GM18502 (cell line): ENCODE measurements around the gene KLC3.

ENCODE experiments used
- ATAC-seq: cut with Tn5 transposase; IDR thresholded peaks from one replicate; pipeline ENCODE4 v1.9.1; 2021; ENCODE audit warnings: mild to moderate bottlenecking; ENCODE audit not compliant: unreplicated experiment, poor library complexity

KLC3 gene

DNA sequence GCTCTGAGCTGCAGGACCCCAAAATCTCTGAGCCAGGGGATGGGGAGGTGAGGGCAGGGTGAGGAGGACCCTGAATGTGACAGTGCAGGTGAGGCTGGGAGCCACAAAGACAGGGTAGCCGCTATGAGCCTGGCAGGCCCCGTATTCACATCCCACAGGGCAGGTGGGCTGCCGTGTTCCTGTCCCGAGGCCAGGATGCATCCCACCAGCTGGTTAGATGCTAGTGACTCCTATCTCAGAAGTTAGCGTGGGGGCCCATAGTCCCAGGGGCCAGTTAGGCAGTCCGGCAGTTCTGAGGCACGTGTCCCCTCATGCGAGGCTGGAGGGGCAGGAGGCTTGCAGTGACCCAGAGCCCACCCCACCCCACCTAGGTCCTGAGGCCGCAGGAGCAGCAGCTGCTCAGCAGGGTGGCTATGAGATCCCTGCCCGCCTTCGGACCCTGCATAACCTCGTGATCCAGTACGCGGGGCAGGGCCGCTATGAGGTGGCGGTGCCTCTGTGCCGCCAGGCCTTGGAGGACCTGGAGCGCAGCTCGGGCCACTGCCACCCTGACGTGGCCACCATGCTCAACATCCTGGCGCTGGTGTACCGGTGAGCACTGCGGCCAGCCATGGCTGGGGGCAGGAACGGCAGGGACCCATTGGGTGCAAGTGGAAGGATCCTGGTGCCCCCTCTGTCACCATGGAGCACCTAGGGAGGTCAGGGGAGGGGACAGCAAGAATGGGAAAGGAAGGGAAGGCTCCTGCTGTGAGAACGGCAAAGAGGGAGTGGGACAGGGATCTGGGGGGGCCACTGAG is 7.2 kb downstream of the KLC3 start:
- ATAC-seq, result no peak

DNA sequence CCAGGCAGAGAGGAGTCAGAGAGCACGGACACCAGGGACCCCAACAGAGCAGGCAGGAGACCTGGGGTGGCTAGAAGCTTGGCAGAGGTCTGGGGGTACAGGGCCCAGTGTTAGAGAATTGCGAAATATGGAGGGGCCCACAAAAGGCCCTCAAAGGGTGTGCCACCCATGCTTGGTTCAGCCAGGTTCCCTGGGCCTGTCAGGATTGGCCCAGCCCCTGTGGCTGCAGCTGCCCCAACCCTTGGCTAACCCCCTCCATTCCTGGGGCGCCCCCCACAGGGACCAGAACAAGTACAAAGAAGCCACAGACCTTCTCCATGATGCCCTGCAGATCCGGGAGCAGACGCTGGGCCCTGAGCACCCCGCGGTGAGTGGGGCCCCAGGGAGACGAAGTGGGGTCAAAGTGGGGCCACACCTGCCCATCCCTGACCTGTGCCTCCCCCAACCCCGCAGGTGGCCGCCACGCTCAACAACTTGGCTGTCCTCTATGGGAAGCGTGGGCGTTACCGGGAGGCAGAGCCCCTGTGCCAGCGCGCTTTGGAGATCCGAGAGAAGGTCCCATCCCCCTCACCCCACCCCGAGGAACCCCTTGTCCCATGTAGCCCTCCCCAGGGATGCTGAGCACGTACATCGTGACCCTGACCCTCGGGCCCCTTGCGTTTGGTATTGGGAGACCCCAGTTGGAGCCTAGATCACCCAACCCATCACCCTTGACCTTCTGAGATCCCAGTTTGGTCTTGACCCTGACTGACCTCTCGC is 8.0 kb downstream of the KLC3 start:
- ATAC-seq, result no peak

DNA sequence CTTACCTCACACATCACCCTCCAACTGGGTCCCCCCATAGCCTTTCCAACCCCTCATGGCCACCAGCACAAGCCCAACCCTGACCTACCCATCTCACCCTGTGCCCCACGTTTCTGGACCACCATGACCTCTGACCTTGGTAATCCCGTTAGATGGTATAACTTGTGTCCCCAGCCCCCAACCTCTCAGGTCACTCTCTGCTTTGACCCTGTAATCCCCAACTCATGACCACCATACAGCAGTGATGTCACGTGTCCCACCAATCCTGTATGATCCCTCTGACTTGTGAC is 8.5 kb downstream of the KLC3 start:
- no peak for ATAC-seq

- no peak for ATAC-seq
These were observed 8.9 kb downstream of the KLC3 start for GRCh38 chr19:45349430-45349941.

GRCh38 chr19:45350477-45351058 is 10.0 kb downstream of the KLC3 start:
- ATAC-seq, result no peak

DNA sequence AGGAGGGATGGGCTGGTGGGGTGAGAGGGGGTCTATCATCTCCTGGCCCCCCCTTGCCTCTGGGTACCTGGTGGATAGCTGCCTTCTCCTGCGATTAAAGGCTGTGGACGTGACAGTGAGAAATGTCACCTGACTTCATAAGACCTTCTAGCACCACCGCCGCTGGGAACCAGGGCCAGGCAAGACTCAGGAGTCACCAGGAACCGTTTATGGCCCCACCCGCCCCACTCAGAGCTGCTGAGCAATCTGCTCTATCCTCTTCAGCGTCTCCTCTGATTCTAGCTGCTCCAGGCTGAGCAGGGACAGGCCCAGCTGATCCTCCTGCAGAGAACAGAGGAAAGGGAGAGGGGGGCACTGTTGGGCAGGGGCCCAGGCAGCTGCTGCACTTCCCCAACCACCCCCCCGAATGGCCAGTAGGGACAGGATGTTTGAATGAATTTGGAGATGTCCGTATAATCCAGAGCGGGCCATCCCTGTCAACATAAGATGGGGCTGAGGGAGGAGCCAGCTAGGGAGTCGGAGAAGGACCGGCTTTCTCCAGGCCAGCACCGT is 10.9 kb downstream of the KLC3 start:
- ATAC-seq, result no peak

DNA sequence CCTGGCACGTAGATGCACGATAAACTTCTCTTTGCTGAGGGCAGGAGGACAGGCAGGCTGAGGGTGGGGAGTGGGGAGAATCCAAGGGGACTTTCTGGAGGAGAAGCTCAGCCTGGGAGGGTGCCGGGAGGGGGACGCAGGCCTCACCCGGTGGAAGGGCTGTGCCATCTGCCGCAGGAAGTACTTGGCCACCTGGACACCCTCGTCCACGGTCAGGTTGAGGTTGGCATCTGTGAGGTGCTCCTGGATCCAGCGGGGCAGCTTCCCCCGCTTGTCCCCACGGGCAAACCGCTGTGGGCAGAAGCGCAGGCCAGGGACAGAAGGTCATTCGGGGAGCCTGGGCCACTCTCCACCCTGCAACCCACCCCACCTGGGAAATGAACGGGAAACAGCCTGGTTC is 11.5 kb downstream of the KLC3 start:
- ATAC-seq, result no peak

- ATAC-seq, result no peak
These were observed 11.9 kb downstream of the KLC3 start for GRCh38 chr19:45352471-45352870.

- ATAC-seq, result no peak
These were observed 12.6 kb downstream of the KLC3 start for GRCh38 chr19:45352914-45353796.

- no peak for ATAC-seq
These were observed 13.8 kb downstream of the KLC3 start for GRCh38 chr19:45354241-45354842.

GRCh38 chr19:45355402-45355801 is 14.9 kb downstream of the KLC3 start:
- no peak for ATAC-seq

GRCh38 chr19:45355910-45356309 is 15.4 kb downstream of the KLC3 start:
- ATAC-seq, result no peak

- ATAC-seq, result no peak
These were observed 16.4 kb downstream of the KLC3 start for GRCh38 chr19:45356760-45357444.

DNA sequence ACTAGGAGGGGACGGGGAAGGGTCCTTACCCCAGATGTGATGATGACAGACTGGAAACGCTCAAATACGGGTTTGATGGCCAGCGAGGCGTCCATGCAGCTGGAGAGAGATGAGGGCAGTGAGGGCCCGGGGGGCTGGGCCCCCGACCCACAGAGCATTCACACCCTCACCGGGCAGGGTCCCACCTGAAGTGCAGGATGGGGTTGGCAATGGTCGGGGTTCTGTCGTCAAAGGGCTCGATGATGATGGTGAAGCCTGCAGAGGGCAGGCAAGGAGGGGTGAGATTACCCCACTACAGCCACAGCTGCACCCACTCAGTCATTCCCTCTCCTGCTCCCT is 16.9 kb downstream of the KLC3 start:
- no peak for ATAC-seq

DNA sequence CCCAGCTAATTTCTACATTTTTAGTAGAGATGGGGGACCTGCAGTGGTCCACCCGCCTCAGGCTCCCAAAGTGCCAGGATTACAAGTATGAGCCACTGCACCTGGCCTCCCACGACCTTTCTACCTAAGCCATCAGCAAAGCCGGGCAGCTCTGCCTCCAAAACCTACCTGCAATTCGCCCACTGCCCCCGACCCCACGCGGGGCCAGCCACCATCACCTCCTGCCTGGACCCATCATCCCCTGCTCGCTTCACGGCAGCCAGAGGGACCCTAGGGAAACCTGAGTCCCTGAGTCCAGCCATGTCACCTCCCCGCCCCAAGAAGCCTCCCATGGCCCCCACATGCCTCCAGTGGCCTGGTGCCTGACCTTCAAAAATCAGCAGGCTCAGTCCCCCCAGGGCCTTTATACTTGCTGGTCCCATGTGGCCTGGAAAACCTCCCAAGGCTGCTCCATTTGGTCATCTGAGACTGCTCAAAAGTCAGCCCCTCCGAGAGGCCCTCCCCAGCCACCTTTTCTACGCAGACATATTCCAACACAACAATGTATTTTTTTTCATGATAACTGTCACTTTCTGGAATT is 17.8 kb downstream of the KLC3 start:
- no peak for ATAC-seq

DNA sequence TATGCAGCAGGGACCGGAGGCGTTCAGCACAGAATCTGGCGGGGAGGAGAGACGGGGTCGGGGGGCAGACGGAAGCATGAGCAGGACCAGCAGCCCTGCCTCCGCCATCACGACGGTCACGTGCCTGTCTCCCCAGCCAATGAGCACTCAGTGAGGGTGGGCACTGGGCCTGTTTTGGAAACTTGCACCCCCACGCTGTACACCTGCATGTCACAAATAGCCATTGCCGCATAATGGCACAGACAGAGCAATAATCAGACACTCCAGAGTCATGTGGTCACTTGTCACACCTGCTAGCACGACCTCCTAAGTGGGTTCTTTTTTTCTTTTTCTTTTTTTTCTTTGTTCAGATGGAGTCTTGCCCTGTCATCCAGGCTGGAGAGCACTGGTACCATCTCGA is 21.1 kb downstream of the KLC3 start:
- ATAC-seq, result no peak

GRCh38 chr19:45362291-45362690 is 21.7 kb downstream of the KLC3 start:
- ATAC-seq, result no peak

DNA sequence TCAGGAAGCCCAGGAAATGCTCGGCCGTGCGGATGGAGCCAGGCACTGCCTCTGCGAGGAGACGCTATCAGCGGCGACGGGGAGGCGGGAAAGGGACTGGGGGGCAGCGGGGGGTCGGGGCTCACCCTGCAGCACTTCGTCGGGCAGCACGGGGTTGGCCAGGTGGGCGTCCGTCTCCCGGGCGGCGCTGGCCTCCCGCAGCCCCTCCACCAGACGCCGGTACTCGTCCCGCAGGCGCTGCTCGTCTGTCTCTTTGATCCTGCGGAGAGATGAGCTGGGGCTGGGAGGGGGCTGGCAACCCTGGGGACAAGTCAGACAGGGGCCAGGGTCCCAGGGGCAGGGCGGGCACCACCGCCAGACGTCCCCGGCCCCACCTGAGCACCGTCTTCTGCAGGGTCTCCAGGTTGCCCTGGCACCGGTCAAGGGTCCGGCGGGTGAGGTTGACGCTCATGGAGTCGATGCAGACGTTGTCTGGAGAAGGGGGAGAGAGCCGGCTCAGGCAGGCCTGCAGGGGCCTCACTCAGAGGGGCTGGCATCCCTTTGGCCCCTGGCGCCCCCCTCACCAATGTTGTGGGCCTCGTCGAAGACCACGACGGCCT is 23.4 kb downstream of the KLC3 start:
- ATAC-seq, result no peak

GRCh38 chr19:45364696-45365095 is 24.1 kb downstream of the KLC3 start:
- no peak for ATAC-seq
